Left forelimb (tissue), 1 donor: ENCODE results near the gene ASF1A.
"Not testable (repeated sequence)": the region's sequence is repeated elsewhere in the genome, so short reads cannot be mapped to it uniquely, and the experiment has no call there.

Experiments
- DNase-seq: peaks from one replicate; pipeline ENCODE4 v3.0.0-alpha.2; 2018; ENCODE audit warnings: low spot score

ASF1A gene

GRCh38 chr6:118893807-118894424 lies at the start of gene ASF1A:
ASF1A (plus strand) TSS chr6:118894152; CDS start chr6:118894414, 262 bp downstream.
- peak; percentile 97 for DNase-seq

DNA sequence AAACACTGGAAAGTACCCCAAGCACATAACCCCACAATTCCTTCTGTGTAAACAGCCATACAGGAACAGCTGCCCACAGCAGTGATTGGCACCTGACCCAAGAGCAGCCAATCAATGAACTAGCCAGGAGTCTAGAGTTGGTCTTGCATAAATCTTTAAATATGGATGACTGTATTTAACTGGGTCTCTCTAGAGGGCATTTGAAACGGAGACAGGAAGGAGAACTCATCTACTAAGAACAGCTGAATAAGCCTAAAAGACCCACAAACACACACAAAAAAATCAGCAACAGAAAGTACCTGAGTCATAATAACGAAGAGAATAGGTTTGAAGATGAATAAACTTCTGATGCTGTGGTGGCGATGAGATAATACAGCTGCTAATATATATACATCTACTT lies 49.0 kb upstream of the ASF1A start:
- no peak for DNase-seq

DNA sequence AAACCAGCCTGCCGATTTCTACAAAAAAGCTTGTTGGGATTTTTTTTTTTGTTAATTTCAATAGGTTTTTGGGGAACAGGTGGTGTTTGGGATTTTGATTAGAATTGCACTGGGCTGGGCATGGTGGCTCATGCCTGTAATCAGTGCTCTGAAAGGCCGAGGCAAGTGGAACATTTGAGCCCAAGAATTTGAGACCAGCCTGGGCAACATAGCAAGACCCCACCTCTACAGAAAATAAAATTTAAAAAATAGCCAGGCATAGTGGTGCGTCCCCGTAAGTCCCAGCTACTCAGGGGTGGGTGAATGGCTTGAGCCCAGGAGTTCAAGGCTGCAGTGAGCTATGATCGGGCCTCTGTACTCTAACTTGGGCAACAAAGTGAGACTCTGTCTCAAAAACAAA lies 40.5 kb upstream of the ASF1A start:
- no peak for DNase-seq

- DNase-seq, result no peak
Observed at GRCh38 chr6:118856301-118856700, 37.7 kb upstream of the ASF1A start.

GRCh38 chr6:118859517-118860064 lies 34.4 kb upstream of the ASF1A start:
- no peak for DNase-seq

DNA sequence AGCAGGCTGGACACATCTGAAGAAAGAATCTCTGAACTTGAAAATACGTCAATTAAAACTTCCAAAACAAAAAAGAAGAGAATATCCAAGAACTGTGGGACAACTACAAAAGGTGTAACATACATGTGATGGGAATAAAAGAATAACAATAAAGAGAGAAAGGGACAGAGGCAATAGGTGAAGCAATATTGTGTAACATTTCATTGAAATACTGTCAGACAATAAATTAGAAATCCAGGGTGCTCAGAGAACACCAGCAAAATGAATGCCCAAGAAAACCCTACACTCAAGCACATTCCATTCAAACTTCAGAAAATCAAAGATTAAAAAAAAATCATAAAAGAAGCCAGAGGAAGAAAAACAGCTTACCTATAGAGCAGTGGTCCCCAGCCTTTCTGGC lies 33.6 kb upstream of the ASF1A start:
- no peak for DNase-seq

- no peak for DNase-seq
Observed at GRCh38 chr6:118860880-118861279, 33.1 kb upstream of the ASF1A start.

- no peak for DNase-seq
Observed at GRCh38 chr6:118862443-118862842, 31.5 kb upstream of the ASF1A start.

GRCh38 chr6:118864341-118865099 lies 29.4 kb upstream of the ASF1A start:
- no peak for DNase-seq

DNA sequence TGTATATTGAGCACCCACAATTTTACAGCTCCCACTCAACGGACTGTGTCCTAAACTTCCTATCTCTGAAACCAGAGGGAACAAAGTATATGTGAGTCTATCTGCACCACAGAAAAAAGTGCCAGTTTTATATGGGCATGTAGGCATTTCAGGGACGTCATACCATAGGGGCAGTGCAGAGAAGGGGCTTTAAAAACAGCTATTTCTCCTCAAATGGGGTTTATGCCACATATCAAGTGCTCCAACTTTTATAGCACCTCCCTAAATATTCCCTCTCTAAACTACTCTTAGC lies 28.9 kb upstream of the ASF1A start:
- no peak for DNase-seq

- DNase-seq, result no peak
Observed at GRCh38 chr6:118867181-118867580, 26.8 kb upstream of the ASF1A start.

- not testable (repeated sequence) for DNase-seq
Observed at GRCh38 chr6:118868901-118869300, 25.1 kb upstream of the ASF1A start.

- DNase-seq, result no peak
Observed at GRCh38 chr6:118869350-118869749, 24.6 kb upstream of the ASF1A start.

GRCh38 chr6:118869894-118870589 lies 23.9 kb upstream of the ASF1A start:
- DNase-seq, result no peak

- no peak for DNase-seq
Observed at GRCh38 chr6:118871331-118871730, 22.6 kb upstream of the ASF1A start.

DNA sequence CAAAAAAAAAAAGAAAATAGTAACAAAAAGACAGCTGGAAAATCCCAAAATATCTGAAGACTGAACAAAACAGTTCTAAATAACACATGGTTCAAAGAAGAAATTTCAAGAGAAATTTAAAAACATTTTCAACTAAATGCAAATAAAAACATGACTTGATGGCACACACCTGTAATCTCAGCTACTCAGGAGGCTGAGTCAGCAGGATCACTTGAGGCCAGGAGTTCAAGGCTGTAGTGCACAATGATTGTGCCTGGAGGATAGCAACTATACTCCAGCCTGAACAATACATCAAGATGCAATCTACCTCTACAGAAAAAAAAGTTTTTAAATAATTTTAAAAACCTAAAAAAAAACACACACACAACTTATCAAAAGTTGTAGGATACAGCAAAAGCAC lies 21.6 kb upstream of the ASF1A start:
- no peak for DNase-seq

DNA sequence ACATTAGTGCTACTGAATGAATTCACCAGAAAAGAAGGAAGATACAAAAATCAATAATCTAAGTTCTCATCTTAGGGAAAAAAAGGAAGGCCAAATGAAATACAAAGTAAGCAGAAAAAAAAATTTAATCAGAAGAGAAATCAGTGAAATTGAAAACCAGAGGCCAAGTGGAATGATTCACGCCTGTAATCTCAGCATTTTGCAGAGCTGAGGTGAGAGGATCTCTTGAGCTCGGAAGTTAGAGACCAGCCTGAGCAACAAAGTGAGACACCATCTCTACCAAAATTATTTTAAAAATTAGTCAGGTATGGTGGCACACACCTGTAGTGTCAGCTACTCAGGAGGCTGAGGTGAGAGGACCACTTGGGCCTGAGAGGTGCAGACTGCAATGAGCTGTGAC lies 21.2 kb upstream of the ASF1A start:
- no peak for DNase-seq

DNA sequence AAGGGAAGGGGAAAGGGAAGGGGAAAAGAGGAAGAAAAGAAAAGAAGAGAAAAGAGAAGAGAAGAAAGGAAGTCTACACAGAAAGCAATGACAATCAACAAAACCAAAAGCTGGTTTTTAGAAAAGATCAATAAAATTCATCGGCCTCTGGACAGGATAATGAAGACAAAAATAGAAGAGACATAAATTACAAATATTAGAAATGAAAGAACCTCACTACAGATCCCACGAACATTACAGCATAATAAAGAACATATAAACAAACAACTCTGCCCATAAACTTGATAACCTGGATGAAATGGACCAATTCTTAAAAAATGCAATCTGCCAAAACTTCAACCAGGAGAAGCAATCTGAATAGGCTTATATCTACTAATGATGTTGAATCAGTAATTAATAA lies 20.7 kb upstream of the ASF1A start:
- DNase-seq, result no peak

GRCh38 chr6:118875672-118876071 lies 18.3 kb upstream of the ASF1A start:
- no peak for DNase-seq

DNA sequence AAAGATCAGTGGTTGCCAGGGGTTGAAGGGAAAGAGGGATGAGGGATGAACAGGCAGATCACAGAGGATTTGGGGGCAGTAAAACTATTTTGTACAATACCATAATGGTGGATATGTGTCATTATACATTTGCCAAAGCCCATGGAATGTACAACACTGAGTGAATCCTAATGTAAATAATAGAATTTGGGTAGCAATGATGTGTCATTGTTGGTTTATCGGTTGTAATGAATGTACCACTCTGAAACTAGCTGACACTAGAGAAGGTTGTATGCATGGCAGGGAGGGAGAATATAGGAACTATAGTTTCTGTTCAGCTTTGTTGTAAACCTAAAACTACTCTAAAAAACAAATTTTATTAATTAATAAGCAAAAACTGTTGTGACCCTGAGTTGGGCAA lies 17.8 kb upstream of the ASF1A start:
- no peak for DNase-seq

GRCh38 chr6:118876814-118877213 lies 17.1 kb upstream of the ASF1A start:
- DNase-seq, result no peak

GRCh38 chr6:118877806-118878205 lies 16.1 kb upstream of the ASF1A start:
- no peak for DNase-seq
